ENCODE results near the gene RTP1.

DNA sequence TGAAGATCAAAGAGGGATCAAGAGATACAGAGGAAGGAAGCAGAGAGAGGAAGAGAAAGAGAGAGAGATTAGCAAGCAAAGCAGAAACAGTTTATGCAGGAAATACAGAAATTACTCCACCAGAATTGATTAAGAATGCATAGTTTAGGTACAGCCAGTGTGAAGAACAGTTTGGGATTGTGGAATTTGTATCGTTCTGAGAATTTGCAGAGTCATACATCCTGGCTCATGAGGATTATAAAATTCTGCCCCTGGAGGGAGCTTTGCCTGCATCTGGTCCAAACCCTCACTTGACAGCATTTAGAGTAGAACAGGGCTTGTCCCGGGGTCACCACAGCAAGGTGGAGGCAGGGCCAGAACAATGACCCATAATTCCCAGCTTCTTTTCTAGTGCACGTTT, 50.1 kb downstream of the RTP1 start:
- TF ChIP-seq POLR2AphosphoS5 (IDR thresholded peaks at IDR 0.05; ENCODE audit: low read depth, low read length) (no peak), CTCF (IDR thresholded peaks at IDR 0.05 in 2 of 3, conservative IDR thresholded peaks at IDR 0.05 in 1 of 3; ENCODE audit: borderline replicate concordance in 1 of 3, insufficient read depth in 1 of 3, low read depth in 2 of 3, low read length in 2 of 3) (no peak), CBX3 (IDR thresholded peaks at IDR 0.05; ENCODE audit: low read depth) (no peak), FOSL1 (IDR thresholded peaks at IDR 0.05; ENCODE audit: low read depth) (no peak), EZH2 (IDR thresholded peaks at IDR 0.05) (no peak)
- TF ChIP-seq, protein P1, sequence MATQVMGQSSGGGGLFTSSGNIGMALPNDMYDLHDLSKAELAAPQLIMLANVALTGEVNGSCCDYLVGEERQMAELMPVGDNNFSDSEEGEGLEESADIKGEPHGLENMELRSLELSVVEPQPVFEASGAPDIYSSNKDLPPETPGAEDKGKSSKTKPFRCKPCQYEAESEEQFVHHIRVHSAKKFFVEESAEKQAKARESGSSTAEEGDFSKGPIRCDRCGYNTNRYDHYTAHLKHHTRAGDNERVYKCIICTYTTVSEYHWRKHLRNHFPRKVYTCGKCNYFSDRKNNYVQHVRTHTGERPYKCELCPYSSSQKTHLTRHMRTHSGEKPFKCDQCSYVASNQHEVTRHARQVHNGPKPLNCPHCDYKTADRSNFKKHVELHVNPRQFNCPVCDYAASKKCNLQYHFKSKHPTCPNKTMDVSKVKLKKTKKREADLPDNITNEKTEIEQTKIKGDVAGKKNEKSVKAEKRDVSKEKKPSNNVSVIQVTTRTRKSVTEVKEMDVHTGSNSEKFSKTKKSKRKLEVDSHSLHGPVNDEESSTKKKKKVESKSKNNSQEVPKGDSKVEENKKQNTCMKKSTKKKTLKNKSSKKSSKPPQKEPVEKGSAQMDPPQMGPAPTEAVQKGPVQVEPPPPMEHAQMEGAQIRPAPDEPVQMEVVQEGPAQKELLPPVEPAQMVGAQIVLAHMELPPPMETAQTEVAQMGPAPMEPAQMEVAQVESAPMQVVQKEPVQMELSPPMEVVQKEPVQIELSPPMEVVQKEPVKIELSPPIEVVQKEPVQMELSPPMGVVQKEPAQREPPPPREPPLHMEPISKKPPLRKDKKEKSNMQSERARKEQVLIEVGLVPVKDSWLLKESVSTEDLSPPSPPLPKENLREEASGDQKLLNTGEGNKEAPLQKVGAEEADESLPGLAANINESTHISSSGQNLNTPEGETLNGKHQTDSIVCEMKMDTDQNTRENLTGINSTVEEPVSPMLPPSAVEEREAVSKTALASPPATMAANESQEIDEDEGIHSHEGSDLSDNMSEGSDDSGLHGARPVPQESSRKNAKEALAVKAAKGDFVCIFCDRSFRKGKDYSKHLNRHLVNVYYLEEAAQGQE (IDR thresholded peaks at IDR 0.05; ENCODE audit: low read depth), result no peak
